KMS-11 (cell line): ENCODE measurements around the gene FSHR.

Source experiments
- H2AFZ ChIP-seq: fragments of 200-600 bp; sonication (generic); 2 replicates; pipeline ENCODE4 v1.6.1; 2016; ENCODE audit warnings: antibody characterized with exemption, mixed run types, low read depth
- H3K27ac ChIP-seq: fragments of 200-600 bp; sonication (generic); 2 replicates; pipeline ENCODE4 v1.6.1; 2016; ENCODE audit warnings: mild to moderate bottlenecking, mixed run types
- H3K27me3 ChIP-seq: fragments of 200-600 bp; sonication (generic); 2 replicates; pipeline ENCODE4 v1.6.1; 2017; ENCODE audit warnings: mild to moderate bottlenecking, low read depth, mixed run types, moderate library complexity; ENCODE audit not compliant: insufficient read depth
- H3K36me3 ChIP-seq: fragments of 200-600 bp; sonication (generic); 2 replicates; pipeline ENCODE4 v1.6.1; 2017; ENCODE audit warnings: mild to moderate bottlenecking, mixed run types; ENCODE audit not compliant: insufficient read depth
- H3K4me1 ChIP-seq: fragments of 200-600 bp; sonication (generic); 2 replicates; pipeline ENCODE4 v1.6.1; 2016; ENCODE audit warnings: mild to moderate bottlenecking, low read depth, mixed run types; ENCODE audit not compliant: poor library complexity, severe bottlenecking
- H3K4me2 ChIP-seq: fragments of 200-600 bp; sonication (generic); 2 replicates; pipeline ENCODE4 v1.7.0; 2016; ENCODE audit warnings: mild to moderate bottlenecking, mixed run types
- H3K4me3 ChIP-seq: fragments of 200-600 bp; sonication (generic); IDR thresholded peaks from 2 replicates; pipeline ENCODE4 v1.6.1; 2017; ENCODE audit warnings: low read depth, low read length, mixed read lengths; ENCODE audit not compliant: insufficient read depth
- H3K79me2 ChIP-seq: fragments of 200-600 bp; sonication (generic); 2 replicates; pipeline ENCODE4 v1.6.1; 2016; ENCODE audit warnings: low read depth, mixed run types; ENCODE audit not compliant: insufficient read depth
- H3K9ac ChIP-seq: fragments of 200-600 bp; sonication (generic); 2 replicates; pipeline ENCODE4 v1.6.1; 2016; ENCODE audit warnings: mild to moderate bottlenecking, mixed run types
- H4K20me1 ChIP-seq: fragments of 200-600 bp; sonication (generic); 2 replicates; pipeline ENCODE4 v1.6.1; 2016; ENCODE audit warnings: mild to moderate bottlenecking, mixed run types; ENCODE audit not compliant: insufficient read depth
- TF ChIP-seq, protein P1 (sequence below): fragments of 200-600 bp; sonication (generic); conservative IDR thresholded peaks from 2 replicates; pipeline ENCODE4 v1.6.1; 2017; ENCODE audit warnings: low read depth, mild to moderate bottlenecking, antibody characterized with exemption, low read length, moderate library complexity, mixed read lengths

Gene FSHR

GRCh38 chr2:49035481-49035880, 118.8 kb downstream of the FSHR start:
- H3K4me3 ChIP-seq: no peak overlapping the region
- H3K79me2 ChIP-seq: no peaks in the 10 kb centered on the region
- no peaks in the 10 kb centered on the region for H3K27me3 ChIP-seq
- H3K36me3 ChIP-seq: no peaks in the 10 kb centered on the region
- TF ChIP-seq, protein P1, sequence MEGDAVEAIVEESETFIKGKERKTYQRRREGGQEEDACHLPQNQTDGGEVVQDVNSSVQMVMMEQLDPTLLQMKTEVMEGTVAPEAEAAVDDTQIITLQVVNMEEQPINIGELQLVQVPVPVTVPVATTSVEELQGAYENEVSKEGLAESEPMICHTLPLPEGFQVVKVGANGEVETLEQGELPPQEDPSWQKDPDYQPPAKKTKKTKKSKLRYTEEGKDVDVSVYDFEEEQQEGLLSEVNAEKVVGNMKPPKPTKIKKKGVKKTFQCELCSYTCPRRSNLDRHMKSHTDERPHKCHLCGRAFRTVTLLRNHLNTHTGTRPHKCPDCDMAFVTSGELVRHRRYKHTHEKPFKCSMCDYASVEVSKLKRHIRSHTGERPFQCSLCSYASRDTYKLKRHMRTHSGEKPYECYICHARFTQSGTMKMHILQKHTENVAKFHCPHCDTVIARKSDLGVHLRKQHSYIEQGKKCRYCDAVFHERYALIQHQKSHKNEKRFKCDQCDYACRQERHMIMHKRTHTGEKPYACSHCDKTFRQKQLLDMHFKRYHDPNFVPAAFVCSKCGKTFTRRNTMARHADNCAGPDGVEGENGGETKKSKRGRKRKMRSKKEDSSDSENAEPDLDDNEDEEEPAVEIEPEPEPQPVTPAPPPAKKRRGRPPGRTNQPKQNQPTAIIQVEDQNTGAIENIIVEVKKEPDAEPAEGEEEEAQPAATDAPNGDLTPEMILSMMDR: no peak
- no peak overlapping the region for H3K27ac ChIP-seq
- no peak overlapping the region for H3K9ac ChIP-seq
- H4K20me1 ChIP-seq: no peaks in the 10 kb centered on the region
- no peak overlapping the region for H3K4me2 ChIP-seq
- no peaks in the 10 kb centered on the region for H3K4me1 ChIP-seq
- no peak overlapping the region for H2AFZ ChIP-seq

DNA sequence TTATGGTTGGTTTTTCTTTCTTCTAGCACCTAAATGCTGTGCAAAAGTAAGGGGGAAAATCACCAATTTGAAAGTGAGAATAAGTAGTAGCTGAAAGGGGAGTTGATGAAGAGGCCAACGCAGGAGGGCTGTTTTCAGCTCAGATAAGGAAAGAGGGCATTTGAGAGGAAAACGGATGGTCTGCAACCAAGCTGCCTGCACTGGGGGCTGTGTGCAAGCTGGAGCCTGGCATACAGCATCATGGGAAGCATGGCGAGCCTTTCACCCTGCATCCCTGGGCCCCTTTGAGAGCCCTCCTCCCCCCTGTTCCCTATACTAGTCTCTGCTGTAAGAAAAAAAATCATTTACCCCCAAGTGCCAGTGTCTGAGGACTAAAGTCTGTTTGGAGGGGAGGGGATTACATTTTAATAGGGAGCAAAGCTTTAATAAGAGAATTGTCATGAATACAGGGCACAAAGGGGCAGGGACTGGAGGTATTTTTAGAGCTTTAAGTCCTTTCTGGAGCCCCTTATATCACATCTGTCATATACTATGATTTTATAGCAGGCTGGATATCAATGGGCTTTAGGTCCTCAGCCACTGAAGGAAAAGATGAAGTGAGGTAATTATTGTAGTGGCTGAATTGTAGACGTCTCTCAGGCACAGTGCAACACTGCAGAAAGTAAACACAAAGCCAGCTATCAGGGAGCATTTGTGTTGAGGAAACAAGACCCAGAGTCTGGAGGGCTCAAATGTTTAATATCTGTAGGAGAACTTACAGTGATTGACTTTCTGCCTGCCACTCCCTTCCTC, 120.7 kb downstream of the FSHR start:
- Histone ChIP-seq H4K20me1 (no peaks in the 10 kb centered on the region), H3K9ac (no peak overlapping the region), H3K4me1 (no peaks in the 10 kb centered on the region), H3K79me2 (no peaks in the 10 kb centered on the region), H3K36me3 (no peaks in the 10 kb centered on the region), H3K4me2 (no peak overlapping the region), H2AFZ (no peak overlapping the region), H3K27ac (no peak overlapping the region), H3K4me3 (no peak overlapping the region), H3K27me3 (no peaks in the 10 kb centered on the region)
- TF ChIP-seq, protein P1: no peak

GRCh38 chr2:49032936-49033335, 121.4 kb downstream of the FSHR start:
- H3K4me2 ChIP-seq: no peak overlapping the region
- H4K20me1 ChIP-seq: no peaks in the 10 kb centered on the region
- no peak overlapping the region for H3K4me3 ChIP-seq
- TF ChIP-seq, protein P1: no peak
- no peak overlapping the region for H2AFZ ChIP-seq
- no peaks in the 10 kb centered on the region for H3K27me3 ChIP-seq
- no peaks in the 10 kb centered on the region for H3K4me1 ChIP-seq
- H3K36me3 ChIP-seq: no peaks in the 10 kb centered on the region
- no peaks in the 10 kb centered on the region for H3K79me2 ChIP-seq
- no peak overlapping the region for H3K9ac ChIP-seq
- no peak overlapping the region for H3K27ac ChIP-seq

DNA sequence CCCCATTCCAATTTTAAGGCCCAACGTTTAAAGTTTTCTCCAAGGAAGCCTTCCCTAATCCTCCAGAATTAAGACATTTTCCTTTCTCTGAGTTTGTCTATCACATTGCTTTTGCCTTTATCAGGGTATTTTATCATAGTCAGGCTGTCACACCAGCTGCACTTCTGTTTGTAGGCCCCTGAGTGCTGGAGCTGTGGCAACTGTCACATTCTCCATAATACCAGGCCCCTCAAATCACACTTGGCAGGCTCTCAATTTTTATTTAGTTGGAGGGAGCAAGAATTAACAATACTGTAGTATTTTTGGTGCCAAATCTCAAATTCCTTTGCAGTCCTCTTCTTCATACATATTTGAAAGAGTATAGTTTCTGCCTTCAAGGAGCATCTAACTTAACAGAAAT, 122.2 kb downstream of the FSHR start:
- Histone ChIP-seq H3K4me2 (no peak overlapping the region), H3K36me3 (no peaks in the 10 kb centered on the region), H3K27ac (no peak overlapping the region), H4K20me1 (no peaks in the 10 kb centered on the region), H2AFZ (no peak overlapping the region), H3K79me2 (no peaks in the 10 kb centered on the region), H3K4me3 (no peak overlapping the region), H3K9ac (no peak overlapping the region), H3K27me3 (no peaks in the 10 kb centered on the region), H3K4me1 (no peaks in the 10 kb centered on the region)
- TF ChIP-seq, protein P1: no peak
